LNCAP (cell line): Measurements from ENCODE around the gene LPCAT2.

Experiments
- CTCF ChIP-seq: fragments of 450-650 bp; IDR thresholded peaks from 2 replicates; pipeline ENCODE4 v1.5.1; 2017; ENCODE audit warnings: mild to moderate bottlenecking

LPCAT2 gene

GRCh38 chr16:55569025-55569424 lies 60.2 kb downstream of the LPCAT2 start:
- no peak for TF ChIP-seq CTCF

DNA sequence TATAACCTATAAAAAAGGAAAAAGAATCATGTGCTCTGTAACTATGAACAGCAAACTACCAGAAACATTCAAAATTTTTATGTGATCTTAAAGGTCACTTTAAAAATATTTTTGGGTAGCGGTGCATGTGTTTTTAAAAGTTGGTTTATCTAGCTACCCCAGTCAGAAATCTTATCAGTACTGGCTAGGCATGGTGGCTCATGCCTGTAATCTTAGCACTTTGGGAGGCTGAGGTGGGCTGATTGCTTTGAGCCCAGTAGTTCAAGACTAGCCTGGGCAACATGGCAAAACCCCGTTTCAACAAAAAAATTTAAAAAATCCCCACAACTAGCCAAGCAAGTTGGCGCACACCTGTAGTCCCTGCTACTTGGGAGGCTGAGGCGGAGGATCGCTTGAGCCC lies 61.3 kb downstream of the LPCAT2 start:
- no peak for TF ChIP-seq CTCF

DNA sequence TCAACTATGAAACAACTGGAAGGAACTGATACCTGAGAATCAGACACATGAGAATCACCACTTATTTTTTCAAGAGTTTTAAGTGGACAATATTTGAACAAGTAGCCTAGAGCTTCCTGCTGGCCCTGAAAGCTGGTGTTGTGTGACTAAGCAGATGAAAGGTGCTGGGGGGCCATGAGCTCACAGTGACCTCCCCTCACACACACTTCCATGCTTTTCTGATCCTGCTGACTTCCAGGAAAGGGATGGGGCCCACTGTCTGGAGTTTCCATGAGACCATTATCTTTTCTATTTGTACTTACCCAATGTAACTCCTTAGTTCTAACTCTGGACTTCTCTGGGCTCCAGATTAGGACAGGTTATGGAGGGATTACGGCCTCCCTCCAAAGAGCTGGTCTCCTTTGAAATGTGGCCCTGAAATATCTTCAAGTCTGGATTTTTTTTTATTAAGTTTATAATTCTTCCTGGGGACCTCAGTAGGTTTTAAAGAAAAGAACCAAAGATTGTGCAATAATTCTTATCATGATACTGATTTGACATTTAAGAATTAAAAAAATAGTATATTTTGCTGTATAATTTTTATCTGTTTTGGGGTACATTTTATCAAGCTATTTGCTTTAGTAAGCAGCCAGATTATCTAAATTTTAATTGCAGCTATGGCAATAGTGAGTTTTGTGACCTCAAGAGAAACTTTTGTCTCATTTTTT lies 62.5 kb downstream of the LPCAT2 start:
- TF ChIP-seq CTCF: no peak

DNA sequence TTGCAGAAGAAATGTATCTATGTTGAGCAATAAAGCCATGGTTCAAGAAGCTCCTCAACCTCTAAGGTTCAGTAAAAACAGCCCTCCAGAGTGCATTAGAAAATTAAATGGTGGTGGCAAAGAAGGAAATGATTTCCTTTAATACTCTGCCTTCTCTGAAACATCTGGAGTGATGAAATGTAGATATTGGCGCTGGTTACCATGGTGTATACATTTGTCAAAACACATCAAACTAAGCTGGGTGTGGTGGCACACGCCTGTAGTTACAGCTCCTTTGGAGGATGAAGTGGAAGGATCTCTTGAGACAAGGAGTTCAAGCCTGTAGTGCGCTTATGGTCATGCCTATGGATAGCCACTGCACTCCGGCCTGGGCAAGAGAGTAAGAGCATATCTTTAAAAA lies 63.6 kb downstream of the LPCAT2 start:
- no peak for TF ChIP-seq CTCF

GRCh38 chr16:55574811-55575210 lies 65.9 kb downstream of the LPCAT2 start:
- TF ChIP-seq CTCF: no peak

GRCh38 chr16:55575496-55575895 lies 66.6 kb downstream of the LPCAT2 start:
- TF ChIP-seq CTCF: no peak

DNA sequence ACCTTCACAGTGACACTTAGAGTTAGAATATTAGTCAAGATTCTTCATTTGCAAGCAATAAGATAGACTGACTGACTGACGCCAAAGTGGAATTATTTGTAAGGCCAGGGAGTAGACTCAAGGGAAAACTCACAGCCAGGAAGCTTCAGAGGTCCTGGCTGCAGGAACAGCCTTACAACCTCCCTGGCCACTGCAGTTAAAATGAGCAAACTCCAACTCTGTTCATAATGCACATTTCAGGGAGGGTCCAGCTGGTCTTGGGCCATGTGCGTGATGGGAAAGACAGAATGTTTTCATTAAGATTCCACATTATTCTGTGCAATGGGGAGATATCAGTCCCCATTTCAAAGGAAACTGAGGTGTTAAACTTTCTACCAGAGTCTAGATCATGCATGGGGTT lies 67.5 kb downstream of the LPCAT2 start:
- no peak for TF ChIP-seq CTCF

DNA sequence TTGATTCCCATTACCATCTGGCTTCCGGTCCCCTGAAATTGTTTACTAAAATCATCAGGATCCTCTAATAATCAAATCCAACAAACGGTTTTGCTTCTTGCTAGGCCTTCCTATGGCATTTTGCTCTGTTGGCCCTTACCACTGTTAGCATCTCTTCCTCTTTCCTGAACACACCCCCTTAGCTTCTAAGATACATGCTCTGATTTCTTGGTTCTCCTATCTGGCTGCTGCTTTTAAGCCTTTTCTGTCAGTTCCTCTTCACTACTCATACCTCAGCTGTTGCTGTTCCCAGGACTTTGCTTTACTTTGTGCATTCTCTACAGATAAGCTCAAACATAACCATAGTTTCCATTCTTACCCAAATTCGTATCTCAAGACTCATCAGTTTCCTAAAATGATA lies 69.0 kb downstream of the LPCAT2 start:
- TF ChIP-seq CTCF: no peak
